GM12878 (cell line): ENCODE measurements around the gene GRHL1.

Source experiments
- ESRRA ChIP-seq: IDR thresholded peaks from 2 replicates; pipeline ENCODE4 v1.6.1; 2012; ENCODE audit warnings: mild to moderate bottlenecking, low read length, improper control_type of control experiment
- MYC ChIP-seq: IDR thresholded peaks from 2 replicates; pipeline ENCODE4 v1.6.1; 2011; ENCODE audit warnings: mild to moderate bottlenecking, low read length, moderate library complexity, inconsistent platforms; ENCODE audit not compliant: insufficient read depth, insufficient replicate concordance, insufficient read length, severe bottlenecking
- NBN ChIP-seq: fragments of 450-650 bp; IDR thresholded peaks from 2 replicates; pipeline ENCODE4 v1.6.1; 2016
- PAX5 ChIP-seq: IDR thresholded peaks from 2 replicates; pipeline ENCODE4 v1.6.1; 2011; ENCODE audit warnings: low read depth, low read length, borderline replicate concordance
- POLR2AphosphoS5 ChIP-seq: IDR thresholded peaks from 2 replicates; pipeline ENCODE4 v1.6.1; 2011; ENCODE audit warnings: mild to moderate bottlenecking, low read length, inconsistent platforms
- SRF ChIP-seq, 2 experiments: IDR thresholded peaks; 2 replicates each; pipeline ENCODE4 v1.6.1; 2011; ENCODE audit warnings: low read depth in 2 of 2, low read length in 2 of 2, mild to moderate bottlenecking in 1 of 2, moderate library complexity in 1 of 2
- TARDBP ChIP-seq: IDR thresholded peaks from 2 replicates; pipeline ENCODE4 v1.6.1; 2016; ENCODE audit warnings: borderline replicate concordance
- TCF7 ChIP-seq: IDR thresholded peaks from 2 replicates; pipeline ENCODE4 v1.6.1; 2014; ENCODE audit warnings: antibody characterized with exemption, borderline replicate concordance
- ZNF207 ChIP-seq: fragments of 450-650 bp; IDR thresholded peaks from 2 replicates; pipeline ENCODE4 v1.6.1; 2014; ENCODE audit warnings: antibody characterized with exemption, mild to moderate bottlenecking, borderline replicate concordance
- TF ChIP-seq, protein P1 (sequence below), 3 experiments: IDR thresholded peaks in 2 of 3; conservative IDR thresholded peaks in 1 of 3; 2 replicates each; pipeline ENCODE4 v1.5.1; 2011; ENCODE audit warnings: low read depth in 3 of 3, low read length in 3 of 3, mild to moderate bottlenecking in 3 of 3, control low read depth in 2 of 3, moderate library complexity in 2 of 3, inconsistent platforms in 1 of 3, mixed read lengths in 1 of 3; ENCODE audit not compliant: control insufficient read depth in 2 of 3, insufficient read depth in 1 of 3; ENCODE audit errors: extremely low read depth in 1 of 3
- TF ChIP-seq, protein P2 (sequence below): IDR thresholded peaks from 2 replicates; pipeline ENCODE4 v1.6.1; 2011; ENCODE audit warnings: mild to moderate bottlenecking, low read depth, low read length, moderate library complexity; ENCODE audit not compliant: insufficient replicate concordance
- TF ChIP-seq, protein P3 (sequence below): IDR thresholded peaks from 2 replicates; pipeline ENCODE4 v1.6.1; 2012; ENCODE audit warnings: low read depth, low read length, improper control_type of control experiment
- TF ChIP-seq, protein P4 (sequence below): IDR thresholded peaks from 2 replicates; pipeline ENCODE4 v1.6.1; 2012; ENCODE audit warnings: low read depth, low read length, improper control_type of control experiment

DNA sequence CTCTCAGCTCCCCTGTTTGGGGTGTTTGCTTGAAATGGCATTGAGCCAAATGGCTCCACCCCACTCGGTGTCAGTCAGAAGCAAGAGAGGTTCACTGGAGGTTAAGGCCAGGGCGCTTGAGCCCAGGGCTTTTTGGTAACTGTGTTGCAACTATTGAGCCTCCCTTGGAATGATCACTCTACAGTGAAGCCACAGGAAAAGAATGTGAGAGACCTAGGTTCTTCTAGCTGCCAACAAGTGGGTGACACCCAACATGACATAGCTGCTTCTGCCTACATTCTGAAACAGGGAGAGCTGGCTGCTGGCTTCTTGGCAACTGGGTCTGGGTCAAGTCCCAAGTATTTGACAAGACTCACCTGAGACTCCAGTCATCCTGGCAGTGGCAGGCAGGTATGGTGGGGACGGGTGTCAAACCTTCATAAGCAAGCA lies 7.1 kb upstream of the GRHL1 start:
- no peak for TF ChIP-seq SRF (IDR thresholded peaks at IDR 0.05; ENCODE audit: low read depth in 2 of 2, low read length in 2 of 2)
- TF ChIP-seq NBN: no peak
- TF ChIP-seq, protein P1, sequence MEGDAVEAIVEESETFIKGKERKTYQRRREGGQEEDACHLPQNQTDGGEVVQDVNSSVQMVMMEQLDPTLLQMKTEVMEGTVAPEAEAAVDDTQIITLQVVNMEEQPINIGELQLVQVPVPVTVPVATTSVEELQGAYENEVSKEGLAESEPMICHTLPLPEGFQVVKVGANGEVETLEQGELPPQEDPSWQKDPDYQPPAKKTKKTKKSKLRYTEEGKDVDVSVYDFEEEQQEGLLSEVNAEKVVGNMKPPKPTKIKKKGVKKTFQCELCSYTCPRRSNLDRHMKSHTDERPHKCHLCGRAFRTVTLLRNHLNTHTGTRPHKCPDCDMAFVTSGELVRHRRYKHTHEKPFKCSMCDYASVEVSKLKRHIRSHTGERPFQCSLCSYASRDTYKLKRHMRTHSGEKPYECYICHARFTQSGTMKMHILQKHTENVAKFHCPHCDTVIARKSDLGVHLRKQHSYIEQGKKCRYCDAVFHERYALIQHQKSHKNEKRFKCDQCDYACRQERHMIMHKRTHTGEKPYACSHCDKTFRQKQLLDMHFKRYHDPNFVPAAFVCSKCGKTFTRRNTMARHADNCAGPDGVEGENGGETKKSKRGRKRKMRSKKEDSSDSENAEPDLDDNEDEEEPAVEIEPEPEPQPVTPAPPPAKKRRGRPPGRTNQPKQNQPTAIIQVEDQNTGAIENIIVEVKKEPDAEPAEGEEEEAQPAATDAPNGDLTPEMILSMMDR (IDR thresholded peaks at IDR 0.05 in 2 of 3, conservative IDR thresholded peaks at IDR 0.05 in 1 of 3; ENCODE audit: control insufficient read depth in 2 of 3, extremely low read depth in 1 of 3, insufficient read depth in 1 of 3, low read depth in 3 of 3, low read length in 3 of 3): no peak
- no peak for TF ChIP-seq TARDBP
- TF ChIP-seq, protein P2, sequence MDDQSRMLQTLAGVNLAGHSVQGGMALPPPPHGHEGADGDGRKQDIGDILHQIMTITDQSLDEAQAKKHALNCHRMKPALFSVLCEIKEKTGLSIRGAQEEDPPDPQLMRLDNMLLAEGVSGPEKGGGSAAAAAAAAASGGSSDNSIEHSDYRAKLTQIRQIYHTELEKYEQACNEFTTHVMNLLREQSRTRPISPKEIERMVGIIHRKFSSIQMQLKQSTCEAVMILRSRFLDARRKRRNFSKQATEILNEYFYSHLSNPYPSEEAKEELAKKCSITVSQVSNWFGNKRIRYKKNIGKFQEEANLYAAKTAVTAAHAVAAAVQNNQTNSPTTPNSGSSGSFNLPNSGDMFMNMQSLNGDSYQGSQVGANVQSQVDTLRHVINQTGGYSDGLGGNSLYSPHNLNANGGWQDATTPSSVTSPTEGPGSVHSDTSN: no peak
- TF ChIP-seq, protein P3, sequence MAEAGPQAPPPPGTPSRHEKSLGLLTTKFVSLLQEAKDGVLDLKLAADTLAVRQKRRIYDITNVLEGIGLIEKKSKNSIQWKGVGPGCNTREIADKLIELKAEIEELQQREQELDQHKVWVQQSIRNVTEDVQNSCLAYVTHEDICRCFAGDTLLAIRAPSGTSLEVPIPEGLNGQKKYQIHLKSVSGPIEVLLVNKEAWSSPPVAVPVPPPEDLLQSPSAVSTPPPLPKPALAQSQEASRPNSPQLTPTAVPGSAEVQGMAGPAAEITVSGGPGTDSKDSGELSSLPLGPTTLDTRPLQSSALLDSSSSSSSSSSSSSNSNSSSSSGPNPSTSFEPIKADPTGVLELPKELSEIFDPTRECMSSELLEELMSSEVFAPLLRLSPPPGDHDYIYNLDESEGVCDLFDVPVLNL: no peak
- TF ChIP-seq, protein P4, sequence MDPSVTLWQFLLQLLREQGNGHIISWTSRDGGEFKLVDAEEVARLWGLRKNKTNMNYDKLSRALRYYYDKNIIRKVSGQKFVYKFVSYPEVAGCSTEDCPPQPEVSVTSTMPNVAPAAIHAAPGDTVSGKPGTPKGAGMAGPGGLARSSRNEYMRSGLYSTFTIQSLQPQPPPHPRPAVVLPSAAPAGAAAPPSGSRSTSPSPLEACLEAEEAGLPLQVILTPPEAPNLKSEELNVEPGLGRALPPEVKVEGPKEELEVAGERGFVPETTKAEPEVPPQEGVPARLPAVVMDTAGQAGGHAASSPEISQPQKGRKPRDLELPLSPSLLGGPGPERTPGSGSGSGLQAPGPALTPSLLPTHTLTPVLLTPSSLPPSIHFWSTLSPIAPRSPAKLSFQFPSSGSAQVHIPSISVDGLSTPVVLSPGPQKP: no peak
- no peak for TF ChIP-seq POLR2AphosphoS5
- TF ChIP-seq TCF7: no peak
- TF ChIP-seq PAX5: no peak
- TF ChIP-seq ESRRA: no peak
- no peak for TF ChIP-seq MYC
- no peak for TF ChIP-seq ZNF207
